Mesothelial cell of epicardium (in vitro differentiated cells): ENCODE measurements around the gene PLSCR1. TPM values are rescaled to one million over a fixed set of nuclear protein-coding genes. Genes with fewer than 3 reads are reported as not detected.
"Not testable (repeated sequence)": the region's sequence is repeated elsewhere in the genome, so short reads cannot be mapped to it uniquely, and the experiment has no call there.

Experiments
- DNase-seq, 2 experiments: peaks; one replicate each; pipeline ENCODE4 v3.0.0; 2021; ENCODE audit warnings: low spot score in 2 of 2; ENCODE audit not compliant: unreplicated experiment in 2 of 2
- H3K27ac Mint-ChIP-seq: 2 replicates; pipeline ENCODE4 v1.8.0; 2021; ENCODE audit warnings: mixed read lengths
- H3K27me3 Mint-ChIP-seq: 2 replicates; pipeline ENCODE4 v1.8.0; 2021; ENCODE audit warnings: low read depth, mixed read lengths
- H3K36me3 Mint-ChIP-seq: 2 replicates; pipeline ENCODE4 v1.8.0; 2021; ENCODE audit warnings: mixed read lengths
- H3K4me1 Mint-ChIP-seq: 2 replicates; pipeline ENCODE4 v1.8.0; 2021; ENCODE audit warnings: mixed read lengths
- H3K4me3 Mint-ChIP-seq: 2 replicates; pipeline ENCODE4 v1.8.0; 2021; ENCODE audit warnings: mild to moderate bottlenecking, moderate library complexity, mixed read lengths
- H3K9me3 Mint-ChIP-seq: 2 replicates; pipeline ENCODE4 v1.8.0; 2021; ENCODE audit warnings: mixed read lengths
- CTCF ChIP-seq: fragments of 200-600 bp; sonication (generic); IDR thresholded peaks from one replicate; pipeline ENCODE4 v1.5.0; 2021; ENCODE audit warnings: antibody characterized with exemption; ENCODE audit not compliant: unreplicated experiment
- total RNA-seq: library from RNA; stranded (reverse); gene quantifications from 3 replicates; pipeline ENCODE4 v1.2.1, GENCODE V29; 2021

The PLSCR1 gene
- total RNA-seq, 1 donor from 2014 or later, result 71.0 TPM

- Mint-ChIP-seq H3K4me1 (peaks cover 6% of the 10 kb centered on the region), H3K27me3 (no peaks in the 10 kb centered on the region), H3K36me3 (no peaks in the 10 kb centered on the region), H3K4me3 (no peak overlapping the region), H3K9me3 (no peaks in the 10 kb centered on the region), H3K27ac (no peak overlapping the region)
- no peak for TF ChIP-seq CTCF
- no peak for DNase-seq
Observed at GRCh38 chr3:146501752-146502151, 42.7 kb downstream of the PLSCR1 start.

DNA sequence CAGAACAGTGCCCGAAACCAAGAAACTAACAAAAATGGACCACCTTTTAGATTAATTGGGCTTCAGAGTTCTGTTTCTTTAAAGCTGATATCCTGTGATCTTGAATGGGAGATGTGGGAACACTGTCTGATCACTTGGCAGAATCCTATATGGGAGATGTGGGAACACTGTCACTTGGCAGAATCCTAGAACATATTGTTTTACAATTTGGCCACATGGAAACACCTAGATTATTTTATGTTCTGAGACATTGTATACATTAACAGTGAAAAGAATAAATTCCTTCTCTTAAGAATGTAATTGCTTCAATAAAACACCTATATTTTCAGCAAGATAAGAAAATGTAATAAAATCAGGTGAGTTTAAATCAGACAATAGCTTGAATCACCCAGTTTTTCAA is 44.7 kb downstream of the PLSCR1 start:
- Mint-ChIP-seq H3K27ac (no peak overlapping the region), H3K4me3 (no peak overlapping the region), H3K9me3 (peaks cover 2% of the 10 kb centered on the region), H3K36me3 (no peaks in the 10 kb centered on the region), H3K27me3 (no peaks in the 10 kb centered on the region), H3K4me1 (peaks cover 6% of the 10 kb centered on the region)
- no peak for TF ChIP-seq CTCF
- no peak for DNase-seq

DNA sequence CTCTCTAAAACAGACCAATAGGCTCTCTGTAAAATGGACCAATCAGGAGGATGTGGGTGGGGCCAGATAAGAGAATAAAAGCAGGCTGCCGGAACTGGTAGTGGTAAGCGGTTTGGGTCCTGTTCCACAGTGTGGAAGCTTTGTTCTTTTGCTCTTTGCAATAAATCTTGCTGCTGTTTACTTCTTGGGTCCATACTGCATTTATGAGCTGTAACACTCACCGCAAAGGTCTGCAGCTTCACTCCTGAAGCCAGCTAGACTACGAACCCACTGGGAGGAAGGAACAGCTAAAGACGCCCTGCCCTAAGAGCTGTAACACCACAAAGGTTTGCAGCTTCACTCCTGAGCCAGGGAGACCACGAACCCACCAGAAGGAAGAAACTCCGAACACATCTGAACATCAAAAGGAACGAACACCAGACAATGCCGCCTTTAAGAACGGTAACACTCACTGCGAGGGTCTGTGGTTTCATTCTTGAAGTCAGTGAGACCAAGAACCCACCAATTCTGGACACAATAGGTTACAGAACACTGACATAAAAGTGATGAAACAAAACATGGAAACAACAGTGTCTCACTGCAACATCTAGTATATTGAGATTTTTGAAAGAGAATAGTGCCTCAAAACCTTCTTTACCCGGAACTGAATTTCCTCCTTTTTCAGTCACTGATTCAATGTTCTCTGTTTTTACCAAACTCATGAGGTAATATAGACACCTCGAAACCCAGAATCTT is 46.2 kb downstream of the PLSCR1 start:
- no peak for TF ChIP-seq CTCF
- H3K4me3 Mint-ChIP-seq, result no peak overlapping the region
- H3K27me3 Mint-ChIP-seq, result no peaks in the 10 kb centered on the region
- DNase-seq, result no peak
- H3K9me3 Mint-ChIP-seq, result peaks cover 5% of the 10 kb centered on the region
- H3K36me3 Mint-ChIP-seq, result no peaks in the 10 kb centered on the region
- H3K4me1 Mint-ChIP-seq, result peaks cover 4% of the 10 kb centered on the region
- H3K27ac Mint-ChIP-seq, result no peak overlapping the region

DNA sequence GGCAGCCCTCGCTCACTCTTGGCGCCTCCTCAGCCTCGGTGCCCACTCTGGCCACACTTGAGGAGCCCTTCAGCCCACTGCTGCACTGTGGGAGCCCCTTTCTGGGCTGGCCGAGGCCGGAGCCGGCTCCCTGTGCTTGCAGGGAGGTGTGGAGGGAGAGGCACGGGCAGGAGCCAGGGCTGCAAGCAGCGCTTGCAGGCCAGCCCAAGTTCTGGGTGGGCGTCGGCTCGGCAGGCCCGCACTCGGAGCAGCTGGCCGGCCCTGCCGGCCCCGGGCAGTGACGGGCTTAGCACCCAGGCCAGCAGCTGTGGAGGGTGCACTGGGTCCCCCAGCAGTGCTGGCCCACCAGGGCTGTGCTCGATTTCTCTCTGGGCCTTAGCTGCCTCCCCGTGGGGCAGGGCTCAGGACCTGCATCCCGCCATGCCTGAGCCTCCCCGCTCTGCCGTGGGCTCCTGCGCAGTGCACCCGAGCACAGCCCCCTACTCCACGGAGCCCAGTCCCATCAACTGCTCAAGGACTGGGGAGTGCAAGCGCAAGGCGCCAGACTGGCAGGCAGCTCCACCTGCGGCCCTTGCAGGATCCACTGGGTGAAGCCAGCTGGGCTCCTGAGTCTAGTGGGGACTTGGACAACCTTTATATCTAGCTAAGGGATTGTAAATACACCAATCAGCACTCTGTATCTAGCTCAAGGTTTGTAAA is 47.1 kb downstream of the PLSCR1 start:
- H3K36me3 Mint-ChIP-seq, DNase-seq, H3K27me3 Mint-ChIP-seq, H3K4me3 Mint-ChIP-seq, H3K4me1 Mint-ChIP-seq, H3K27ac Mint-ChIP-seq: not testable (repeated sequence)
- peaks cover 14% of the 10 kb centered on the region for H3K9me3 Mint-ChIP-seq

- no peak for DNase-seq
- Mint-ChIP-seq H3K27ac (no peak overlapping the region), H3K9me3 (peaks cover 18% of the 10 kb centered on the region), H3K36me3 (no peaks in the 10 kb centered on the region), H3K4me3 (no peak overlapping the region), H3K4me1 (peaks cover 3% of the 10 kb centered on the region), H3K27me3 (no peaks in the 10 kb centered on the region)
- TF ChIP-seq CTCF, result no peak
Observed at GRCh38 chr3:146496726-146497125, 47.7 kb downstream of the PLSCR1 start.

GRCh38 chr3:146496251-146496650 is 48.2 kb downstream of the PLSCR1 start:
- H3K4me1 Mint-ChIP-seq, result peaks cover 3% of the 10 kb centered on the region
- H3K27ac Mint-ChIP-seq, result no peak overlapping the region
- H3K27me3 Mint-ChIP-seq, result no peaks in the 10 kb centered on the region
- peaks cover 18% of the 10 kb centered on the region for H3K9me3 Mint-ChIP-seq
- no peak overlapping the region for H3K4me3 Mint-ChIP-seq
- no peaks in the 10 kb centered on the region for H3K36me3 Mint-ChIP-seq
- TF ChIP-seq CTCF, result no peak
- DNase-seq, result no peak
